GM18868 (cell line): ENCODE data around the gene PARP16.
"Not testable (repeated sequence)": the region's sequence is repeated elsewhere in the genome, so short reads cannot be mapped to it uniquely, and the experiment has no call there.

Source experiments
- ATAC-seq: cut with Tn5 transposase; IDR thresholded peaks from one replicate; pipeline ENCODE4 v1.9.1; 2021; ENCODE audit warnings: mild to moderate bottlenecking, moderate library complexity; ENCODE audit not compliant: unreplicated experiment

PARP16 gene

GRCh38 chr15:65245096-65245856, 41.4 kb downstream of the PARP16 start:
- no peak for ATAC-seq

- no peak for ATAC-seq
Measured at GRCh38 chr15:65244638-65245037, 42.0 kb downstream of the PARP16 start.

- ATAC-seq = not testable (repeated sequence)
Measured at GRCh38 chr15:65236443-65236842, 50.2 kb downstream of the PARP16 start.

- ATAC-seq = no peak
Measured at GRCh38 chr15:65233696-65234095, 53.0 kb downstream of the PARP16 start.

- no peak for ATAC-seq
Measured at GRCh38 chr15:65232520-65232919, 54.2 kb downstream of the PARP16 start.

GRCh38 chr15:65231306-65231705, 55.4 kb downstream of the PARP16 start:
- ATAC-seq = no peak

- not testable (repeated sequence) for ATAC-seq
Measured at GRCh38 chr15:65226901-65227300, 59.8 kb downstream of the PARP16 start.

- ATAC-seq = no peak
Measured at GRCh38 chr15:65226221-65226620, 60.5 kb downstream of the PARP16 start.

GRCh38 chr15:65223996-65224395, 62.7 kb downstream of the PARP16 start:
- ATAC-seq = no peak

- no peak for ATAC-seq
Measured at GRCh38 chr15:65222891-65223290, 63.8 kb downstream of the PARP16 start.

- no peak for ATAC-seq
Measured at GRCh38 chr15:65221697-65222096, 65.0 kb downstream of the PARP16 start.

- ATAC-seq = no peak
Measured at GRCh38 chr15:65219137-65219536, 67.5 kb downstream of the PARP16 start.

- no peak for ATAC-seq
Measured at GRCh38 chr15:65217526-65218482, 68.9 kb downstream of the PARP16 start.

GRCh38 chr15:65215496-65215895, 71.2 kb downstream of the PARP16 start:
- ATAC-seq = no peak

GRCh38 chr15:65214010-65214409, 72.7 kb downstream of the PARP16 start:
- ATAC-seq = no peak

- ATAC-seq = no peak
Measured at GRCh38 chr15:65213241-65213640, 73.4 kb downstream of the PARP16 start.

- peak; percentile 60 for ATAC-seq
Measured at GRCh38 chr15:65212097-65212496, 74.6 kb downstream of the PARP16 start.

- ATAC-seq = no peak
Measured at GRCh38 chr15:65211482-65211982, 75.2 kb downstream of the PARP16 start.

GRCh38 chr15:65210770-65211481, 75.8 kb downstream of the PARP16 start, which contains the start of gene CILP:
Gene CILP (minus strand): TSS chr15:65211473. CDS start chr15:65209755, 1,718 bp downstream.
- no peak for ATAC-seq

GRCh38 chr15:65209701-65210643, 76.7 kb downstream of the PARP16 start:
- ATAC-seq = no peak
